Erythroblast (primary cell): ENCODE measurements around the gene ZNF22.

Experiments used
- GATA1 ChIP-seq: IDR thresholded peaks from 2 replicates; pipeline ENCODE4 v1.6.1; 2011; ENCODE audit warnings: low read depth, mild to moderate bottlenecking, control low read depth, low read length, moderate library complexity
- POLR2A ChIP-seq: IDR thresholded peaks from 2 replicates; pipeline ENCODE4 v1.6.1; 2011; ENCODE audit warnings: mild to moderate bottlenecking, low read length

DNA sequence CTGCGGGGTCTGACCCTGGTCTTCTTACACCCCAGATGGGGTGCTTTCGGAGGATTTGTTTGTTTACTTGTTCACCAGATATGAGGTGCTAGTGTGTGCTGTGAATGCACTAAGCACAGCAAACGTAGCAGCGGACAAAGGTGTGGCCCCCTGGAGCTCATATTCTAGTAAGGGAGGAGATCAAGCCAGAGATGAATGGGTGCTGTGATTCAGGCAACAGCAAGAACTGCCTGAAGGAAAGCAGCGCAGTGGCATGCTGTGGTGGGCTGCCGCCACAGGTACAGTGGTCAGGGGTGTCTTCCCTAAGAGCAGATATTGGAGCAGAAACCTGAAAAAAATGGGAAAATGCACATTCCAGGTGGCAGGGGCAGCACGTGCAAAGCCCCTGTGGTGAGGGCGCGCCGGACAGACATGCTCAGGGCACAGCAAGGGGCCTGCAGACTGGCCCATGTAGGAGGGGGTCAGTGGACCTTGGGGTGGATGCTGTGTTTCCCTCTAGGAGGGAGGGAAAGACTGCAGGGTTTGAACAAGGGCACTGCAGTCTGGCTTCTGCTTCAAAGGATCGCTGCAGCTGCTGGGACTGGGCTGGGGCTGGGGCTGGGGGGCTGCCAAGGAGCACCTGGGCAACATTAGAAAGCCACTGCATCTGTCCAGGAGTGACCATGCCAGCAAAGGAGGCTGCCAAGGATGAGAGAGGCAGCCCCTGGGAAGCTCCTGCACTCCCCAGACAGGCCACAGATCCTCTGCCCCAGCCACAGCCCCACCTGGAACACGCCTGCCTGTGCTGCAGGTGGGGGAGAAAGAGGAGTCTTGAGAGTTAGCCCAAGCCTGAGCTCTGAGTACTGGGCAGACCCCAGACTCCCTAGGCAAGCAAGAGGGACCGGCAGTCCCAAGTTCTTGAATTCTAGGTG is 21.2 kb upstream of the ZNF22 start:
- TF ChIP-seq POLR2A (no peak), GATA1 (no peak)
